GM18909 (cell line): ENCODE measurements around the gene ZSCAN10.
"Not testable (repeated sequence)": the region's sequence is repeated elsewhere in the genome, so short reads cannot be mapped to it uniquely, and the experiment has no call there.

ENCODE experiments used
- ATAC-seq: cut with Tn5 transposase; IDR thresholded peaks from one replicate; pipeline ENCODE4 v1.9.1; 2021; ENCODE audit warnings: mild to moderate bottlenecking; ENCODE audit not compliant: unreplicated experiment, poor library complexity

Gene ZSCAN10

GRCh38 chr16:3098459-3099394 lies at the start of gene ZSCAN10:
ZSCAN10 (minus strand) TSS chr16:3099294; CDS start chr16:3092937, 6,357 bp downstream.
- ATAC-seq = no peak

GRCh38 chr16:3148256-3149192 lies 49.4 kb upstream of the ZSCAN10 start:
- ATAC-seq = no peak

DNA sequence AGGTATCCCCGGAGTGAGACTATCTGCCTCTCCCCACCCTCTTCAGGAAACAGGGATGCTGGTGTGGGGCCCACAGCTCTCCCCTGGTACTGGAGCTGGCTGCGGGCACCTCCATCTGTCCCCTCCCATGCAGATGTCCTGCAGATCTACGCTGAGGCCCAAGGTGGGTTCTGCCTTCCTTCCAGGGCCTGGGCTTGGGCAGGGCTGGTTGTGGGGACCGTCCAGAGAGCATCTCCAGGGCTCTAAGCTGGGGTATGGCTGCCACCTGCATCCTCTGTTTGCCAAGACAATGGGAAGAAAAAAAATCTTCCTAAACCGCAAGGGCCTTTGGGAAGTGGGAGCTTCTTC lies 48.6 kb upstream of the ZSCAN10 start:
- no peak for ATAC-seq

- ATAC-seq = no peak
Observed at GRCh38 chr16:3147046-3147756, 48.1 kb upstream of the ZSCAN10 start.

DNA sequence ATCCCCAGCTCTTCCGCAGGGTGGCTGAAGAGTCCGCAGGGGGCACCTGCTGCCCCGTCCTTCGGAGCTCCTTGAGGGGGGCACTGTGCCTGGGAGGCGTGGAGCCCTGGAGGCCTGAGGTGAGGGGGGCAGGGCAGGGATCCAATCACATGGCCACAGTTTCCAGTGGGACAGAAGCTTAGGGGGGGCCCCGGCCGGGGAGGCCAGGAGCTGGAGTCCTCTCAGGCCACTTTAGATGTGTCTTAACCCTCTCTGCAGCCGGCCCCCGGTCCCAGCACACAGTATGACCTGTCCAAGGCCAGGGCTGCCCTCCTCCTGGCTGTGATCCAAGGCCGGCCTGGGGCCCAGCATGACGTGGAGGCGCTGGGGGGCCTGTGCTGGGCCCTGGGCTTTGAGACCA lies 46.6 kb upstream of the ZSCAN10 start:
- no peak for ATAC-seq

- ATAC-seq = no peak
Observed at GRCh38 chr16:3145151-3145550, 46.1 kb upstream of the ZSCAN10 start.

DNA sequence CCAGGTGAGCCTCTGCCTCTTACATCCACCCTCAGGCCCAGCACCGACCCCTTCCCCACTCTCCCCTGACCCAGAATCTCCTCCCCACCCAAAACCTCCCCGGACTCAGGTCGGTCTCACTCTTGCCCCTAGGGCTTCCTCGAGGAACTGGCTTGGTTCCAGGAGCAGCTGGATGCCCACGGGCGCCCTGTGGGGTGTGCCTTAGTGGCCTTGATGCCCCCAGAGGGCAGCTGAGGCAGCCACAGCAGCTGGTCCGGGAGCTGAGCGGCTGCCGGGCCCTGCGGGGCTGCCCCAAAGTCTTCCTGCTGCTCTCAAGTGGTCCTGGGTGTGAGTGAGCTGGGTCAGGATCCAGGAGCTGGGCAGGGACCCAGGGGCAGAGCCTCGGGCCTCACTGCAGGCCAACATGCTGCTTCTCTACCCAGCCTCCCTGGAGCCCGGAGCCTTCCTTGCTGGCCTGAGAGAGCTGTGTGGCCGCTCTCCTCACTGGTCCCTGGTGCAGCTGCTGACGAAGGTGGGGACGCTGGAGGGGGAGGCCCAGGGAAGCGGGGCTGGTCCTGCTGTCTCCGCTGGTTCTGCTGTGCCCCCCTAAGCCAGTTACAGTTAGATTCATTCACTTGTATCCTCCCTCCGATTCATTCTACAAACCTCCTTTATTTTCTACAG lies 45.4 kb upstream of the ZSCAN10 start:
- no peak for ATAC-seq

DNA sequence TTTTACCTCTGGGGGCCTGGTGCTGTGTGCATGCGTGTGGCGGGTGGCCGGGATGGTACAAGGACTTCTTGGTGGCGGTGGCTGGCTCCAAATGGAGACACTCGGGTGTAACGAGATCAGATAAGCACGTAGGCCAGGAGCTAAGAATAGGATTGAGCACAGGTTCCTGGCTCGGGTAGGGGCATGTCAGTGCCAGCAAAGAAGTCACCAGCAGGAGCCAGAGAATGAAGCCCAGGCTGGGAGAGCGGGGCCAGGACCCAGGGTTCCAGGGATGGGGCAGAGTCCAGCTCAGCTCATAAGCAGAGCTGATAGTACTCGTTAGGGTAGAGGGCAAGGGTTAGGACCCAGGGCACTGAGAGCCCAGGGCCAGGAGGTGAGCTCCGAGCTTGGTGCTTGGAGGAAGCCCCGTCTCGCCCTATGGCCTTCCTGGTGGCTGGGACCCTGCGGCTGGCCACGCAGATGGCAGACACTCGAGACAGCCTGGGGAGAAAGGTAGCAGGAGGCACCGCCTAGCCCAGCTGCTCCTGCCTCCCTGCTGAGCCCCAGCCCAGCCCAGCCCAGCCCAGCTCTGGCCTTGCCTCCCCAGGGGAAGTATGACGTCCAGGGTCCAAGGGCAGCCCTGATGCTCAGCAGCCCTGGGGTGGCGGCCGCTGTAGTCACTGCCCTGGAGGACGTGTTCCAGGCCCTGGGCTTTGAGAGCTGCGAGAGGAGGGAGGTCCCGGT lies 44.7 kb upstream of the ZSCAN10 start:
- no peak for ATAC-seq

DNA sequence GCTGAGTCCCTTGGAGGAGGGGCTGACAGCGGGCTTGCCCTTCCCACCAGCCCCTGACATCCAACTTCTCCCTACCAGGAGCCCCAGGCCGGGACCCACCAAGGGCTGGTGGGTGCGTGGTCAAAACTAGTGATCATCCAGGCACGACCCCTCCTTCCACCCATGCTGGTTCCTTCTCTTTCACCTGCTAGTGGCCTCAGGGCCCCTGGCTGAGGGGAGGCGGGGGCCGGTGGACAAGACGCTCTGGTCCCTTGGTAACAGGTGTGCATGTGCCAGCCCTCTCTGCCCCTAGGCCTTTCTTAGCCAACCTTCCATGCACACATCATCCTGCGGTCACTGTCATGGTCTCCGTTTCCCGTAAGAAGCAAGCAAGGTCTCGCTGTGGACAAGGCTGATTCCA lies 44.1 kb upstream of the ZSCAN10 start:
- ATAC-seq = no peak

- ATAC-seq = no peak
Observed at GRCh38 chr16:3142770-3143169, 43.7 kb upstream of the ZSCAN10 start.

DNA sequence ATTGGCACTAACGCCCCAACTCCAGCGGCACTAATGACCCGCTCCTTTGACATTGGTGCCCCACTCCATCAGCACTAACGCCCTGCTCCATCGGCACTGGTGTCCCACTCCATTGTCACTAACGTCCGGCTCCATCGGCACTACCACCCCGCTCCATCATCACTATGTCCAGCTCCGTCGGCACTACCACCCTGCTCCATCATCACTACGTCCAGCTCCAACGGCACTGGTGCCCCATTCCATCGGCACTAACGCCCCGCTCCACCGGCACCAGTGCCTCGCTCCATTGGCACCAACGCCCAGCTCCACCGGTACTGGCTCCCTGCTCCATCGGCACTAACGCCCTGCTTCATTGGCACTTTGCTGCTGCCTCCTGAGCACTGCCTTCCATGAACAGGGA lies 43.2 kb upstream of the ZSCAN10 start:
- no peak for ATAC-seq

GRCh38 chr16:3141781-3142311 lies 42.8 kb upstream of the ZSCAN10 start:
- ATAC-seq = no peak

DNA sequence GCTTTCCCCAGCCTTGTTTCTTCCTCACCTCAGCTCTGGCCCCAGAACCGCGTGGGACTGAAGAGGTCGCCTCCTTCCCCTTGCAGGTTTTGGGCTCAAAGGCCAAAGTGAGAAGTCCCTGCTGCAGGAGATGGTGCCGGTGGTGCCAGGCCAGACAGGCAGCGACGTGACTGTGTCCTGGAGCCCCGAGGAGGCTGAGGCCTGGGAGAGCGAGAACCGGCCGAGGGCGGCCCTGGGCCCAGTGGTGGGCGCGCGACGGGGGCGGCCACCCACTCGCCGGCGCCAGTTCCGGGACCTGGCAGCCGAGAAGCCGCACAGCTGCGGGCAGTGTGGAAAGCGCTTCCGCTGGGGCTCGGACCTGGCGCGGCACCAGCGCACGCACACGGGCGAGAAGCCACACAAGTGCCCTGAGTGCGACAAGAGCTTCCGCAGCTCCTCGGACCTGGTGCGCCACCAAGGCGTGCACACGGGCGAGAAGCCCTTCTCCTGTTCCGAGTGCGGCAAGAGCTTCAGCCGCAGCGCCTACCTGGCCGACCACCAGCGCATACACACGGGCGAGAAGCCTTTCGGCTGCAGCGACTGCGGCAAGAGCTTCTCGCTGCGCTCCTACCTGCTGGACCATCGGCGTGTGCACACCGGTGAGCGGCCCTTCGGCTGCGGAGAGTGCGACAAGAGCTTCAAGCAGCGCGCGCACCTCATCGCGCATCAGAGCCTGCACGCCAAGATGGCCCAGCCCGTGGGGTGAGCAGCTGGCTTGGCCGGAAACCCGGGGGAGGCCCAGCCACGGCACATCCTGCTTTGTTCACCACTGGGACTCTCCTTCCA lies 41.7 kb upstream of the ZSCAN10 start:
- no peak for ATAC-seq

- ATAC-seq = not testable (repeated sequence)
Observed at GRCh38 chr16:3139561-3139960, 40.5 kb upstream of the ZSCAN10 start.

GRCh38 chr16:3138823-3139426 lies 39.8 kb upstream of the ZSCAN10 start:
- ATAC-seq = no peak

DNA sequence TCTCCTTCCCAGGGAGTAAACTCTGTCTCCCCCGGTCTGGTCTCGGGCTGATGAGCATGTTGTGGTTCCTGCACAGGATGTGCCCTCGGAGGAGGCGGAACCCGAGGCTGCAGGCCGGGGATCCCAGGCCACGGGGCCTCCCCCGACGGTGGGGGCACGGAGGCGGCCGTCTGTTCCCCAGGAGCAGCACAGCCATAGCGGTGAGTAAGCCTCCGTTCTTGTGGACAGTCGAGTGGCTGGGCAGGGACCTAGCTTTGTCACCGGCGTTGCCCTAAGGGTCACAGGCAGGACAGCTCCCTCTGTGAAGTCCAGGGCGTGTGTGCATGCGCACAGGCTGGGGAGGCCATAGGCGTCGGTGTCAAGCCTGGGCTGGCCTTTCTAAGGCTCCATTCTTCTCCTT lies 39.2 kb upstream of the ZSCAN10 start:
- no peak for ATAC-seq

DNA sequence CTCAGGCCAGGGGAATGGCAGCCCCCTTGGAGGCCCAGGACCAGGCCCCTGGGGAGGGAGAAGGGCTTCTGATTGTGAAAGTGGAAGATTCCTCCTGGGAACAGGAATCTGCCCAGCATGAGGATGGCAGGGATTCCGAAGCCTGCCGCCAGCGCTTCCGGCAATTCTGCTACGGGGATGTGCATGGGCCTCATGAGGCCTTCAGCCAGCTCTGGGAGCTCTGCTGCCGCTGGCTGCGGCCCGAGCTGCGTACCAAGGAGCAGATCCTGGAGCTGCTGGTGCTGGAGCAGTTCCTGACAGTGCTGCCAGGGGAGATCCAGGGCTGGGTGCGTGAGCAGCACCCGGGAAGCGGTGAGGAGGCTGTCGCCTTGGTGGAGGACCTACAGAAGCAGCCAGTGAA lies 38.2 kb upstream of the ZSCAN10 start:
- ATAC-seq = no peak
